RCC 7860 (cell line): Measurements from ENCODE around the gene GLT1D1.

Experiments used
- DNase-seq: peaks from one replicate; pipeline ENCODE4 v3.0.0-alpha.2; 2015; ENCODE audit warnings: low spot score
- FAIRE-seq: peaks from 2 replicates; lab custom pipeline; 2012; peaks lifted over from hg19 to GRCh38; lab: Jason Lieb, UNC

GLT1D1 gene

GRCh38 chr12:128991716-128992115, 138.4 kb downstream of the GLT1D1 start:
- no peak for FAIRE-seq
- DNase-seq: no peak

GRCh38 chr12:128992116-128992515, 138.8 kb downstream of the GLT1D1 start:
- FAIRE-seq (no peak), DNase-seq (no peak)

GRCh38 chr12:128992550-128992949, 139.3 kb downstream of the GLT1D1 start:
- DNase-seq: no peak
- no peak for FAIRE-seq

GRCh38 chr12:128994856-128995255, 141.6 kb downstream of the GLT1D1 start:
- no peak for DNase-seq
- FAIRE-seq: no peak

GRCh38 chr12:128995619-128996018, 142.3 kb downstream of the GLT1D1 start:
- no peak for DNase-seq
- FAIRE-seq: no peak

GRCh38 chr12:129001826-129002225, 148.5 kb downstream of the GLT1D1 start:
- DNase-seq: no peak
- no peak for FAIRE-seq

- DNase-seq (no peak), FAIRE-seq (no peak)
Observed at GRCh38 chr12:129002427-129002826, 149.1 kb downstream of the GLT1D1 start.

- FAIRE-seq: no peak
- no peak for DNase-seq
Observed at GRCh38 chr12:129005416-129005815, 152.1 kb downstream of the GLT1D1 start.

GRCh38 chr12:129005829-129006228, 152.6 kb downstream of the GLT1D1 start:
- DNase-seq (no peak), FAIRE-seq (no peak)

GRCh38 chr12:129009833-129010622, 156.8 kb downstream of the GLT1D1 start:
- DNase-seq (no peak), FAIRE-seq (no peak)

- no peak for DNase-seq
- FAIRE-seq: no peak
Observed at GRCh38 chr12:129016159-129016558, 162.9 kb downstream of the GLT1D1 start.

GRCh38 chr12:129025055-129025454, 171.8 kb downstream of the GLT1D1 start:
- DNase-seq (no peak), FAIRE-seq (no peak)

- FAIRE-seq (no peak), DNase-seq (no peak)
Observed at GRCh38 chr12:129028844-129029243, 175.6 kb downstream of the GLT1D1 start.
